Stimulated activated naive CD8-positive, alpha-beta T cell treated with anti-CD3 and anti-CD28 coated beads, Interleukin-15, Interleukin-2, amounts not matched to agents 100 ng/mL and 50 ng/mL, for 24 hours (primary cell): ENCODE results near the gene SMAD3.

Experiments used
- H3K27ac Mint-ChIP-seq: one replicate; pipeline ENCODE4 v1.8.0; 2021; ENCODE audit warnings: mild to moderate bottlenecking, mixed read lengths
- H3K27me3 Mint-ChIP-seq: one replicate; pipeline ENCODE4 v1.8.0; 2021; ENCODE audit warnings: mixed read lengths
- H3K36me3 Mint-ChIP-seq: one replicate; pipeline ENCODE4 v1.8.0; 2021; ENCODE audit warnings: low read depth, mixed read lengths
- H3K4me1 Mint-ChIP-seq: one replicate; pipeline ENCODE4 v1.8.0; 2021; ENCODE audit warnings: low read depth, mixed read lengths
- H3K4me3 Mint-ChIP-seq: one replicate; pipeline ENCODE4 v1.8.0; 2021; ENCODE audit warnings: mild to moderate bottlenecking, mixed read lengths
- H3K9me3 Mint-ChIP-seq: one replicate; pipeline ENCODE4 v1.8.0; 2021; ENCODE audit warnings: mixed read lengths

The SMAD3 gene

DNA sequence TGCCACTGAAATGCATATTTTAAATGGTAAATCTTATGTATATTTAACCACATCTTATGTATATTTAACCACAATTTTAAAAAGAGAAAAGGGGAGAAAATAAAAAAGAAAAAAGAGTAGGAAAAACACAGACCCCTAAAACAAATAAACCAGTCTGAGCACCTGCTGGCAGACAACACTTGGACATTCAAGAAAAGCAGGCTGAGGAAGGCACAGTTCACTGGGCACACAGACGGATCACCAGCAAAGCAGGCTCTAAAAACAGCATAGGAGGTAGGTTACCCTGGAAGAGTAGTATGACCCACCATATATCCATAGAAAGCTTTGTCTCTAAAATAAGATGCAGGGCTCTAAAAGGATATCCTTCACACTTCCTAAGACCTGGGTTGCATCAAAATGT is 162.0 kb downstream of the SMAD3 start:
- Mint-ChIP-seq H3K36me3 (peaks cover 63% of the 10 kb centered on the region), H3K4me3 (no peak overlapping the region), H3K27ac (no peak overlapping the region), H3K4me1 (peaks cover 8% of the 10 kb centered on the region), H3K27me3 (no peaks in the 10 kb centered on the region), H3K9me3 (no peaks in the 10 kb centered on the region)

DNA sequence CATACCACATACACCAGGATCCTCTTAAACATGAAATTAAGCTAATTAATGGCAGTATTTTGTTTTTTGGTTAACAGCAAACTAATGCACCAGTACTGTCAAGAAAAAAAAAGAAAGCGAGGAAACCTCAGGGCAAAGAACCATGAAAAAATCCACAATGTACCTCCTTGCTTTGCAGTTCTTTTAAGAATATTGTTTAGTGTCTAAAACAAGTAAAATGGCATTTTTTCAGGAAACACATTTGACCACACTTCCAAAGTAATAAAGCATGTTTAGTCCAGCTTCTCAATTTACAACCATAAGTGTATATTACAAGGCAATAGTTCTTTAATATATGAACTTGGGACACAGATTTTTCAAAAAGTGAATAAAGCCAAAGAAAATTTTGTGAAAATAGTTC is 162.4 kb downstream of the SMAD3 start:
- H3K27me3 Mint-ChIP-seq: no peaks in the 10 kb centered on the region
- no peak overlapping the region for H3K4me3 Mint-ChIP-seq
- peaks cover 8% of the 10 kb centered on the region for H3K4me1 Mint-ChIP-seq
- no peaks in the 10 kb centered on the region for H3K9me3 Mint-ChIP-seq
- peaks cover 68% of the 10 kb centered on the region for H3K36me3 Mint-ChIP-seq
- H3K27ac Mint-ChIP-seq: no peak overlapping the region

DNA sequence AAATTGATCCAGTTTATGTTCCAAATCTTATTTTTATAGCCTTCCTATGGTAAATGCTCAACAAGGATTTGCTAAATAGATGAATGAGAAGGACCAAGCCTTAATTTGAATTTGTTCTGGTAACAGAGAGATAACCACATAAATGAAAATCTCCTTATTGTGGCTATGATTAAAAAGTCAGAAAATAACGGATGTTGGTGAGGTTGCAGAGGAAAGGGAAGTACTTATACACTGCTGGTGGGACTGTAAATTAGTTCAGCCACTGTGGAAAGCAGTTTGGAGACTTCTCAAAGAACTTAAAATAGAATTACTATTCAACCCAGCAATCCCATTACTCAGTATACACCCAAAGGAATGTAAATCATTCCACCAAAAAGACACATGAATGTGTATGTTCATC is 162.9 kb downstream of the SMAD3 start:
- no peak overlapping the region for H3K27ac Mint-ChIP-seq
- no peaks in the 10 kb centered on the region for H3K9me3 Mint-ChIP-seq
- no peak overlapping the region for H3K4me3 Mint-ChIP-seq
- H3K4me1 Mint-ChIP-seq: peaks cover 8% of the 10 kb centered on the region
- no peaks in the 10 kb centered on the region for H3K27me3 Mint-ChIP-seq
- H3K36me3 Mint-ChIP-seq: peaks cover 72% of the 10 kb centered on the region

DNA sequence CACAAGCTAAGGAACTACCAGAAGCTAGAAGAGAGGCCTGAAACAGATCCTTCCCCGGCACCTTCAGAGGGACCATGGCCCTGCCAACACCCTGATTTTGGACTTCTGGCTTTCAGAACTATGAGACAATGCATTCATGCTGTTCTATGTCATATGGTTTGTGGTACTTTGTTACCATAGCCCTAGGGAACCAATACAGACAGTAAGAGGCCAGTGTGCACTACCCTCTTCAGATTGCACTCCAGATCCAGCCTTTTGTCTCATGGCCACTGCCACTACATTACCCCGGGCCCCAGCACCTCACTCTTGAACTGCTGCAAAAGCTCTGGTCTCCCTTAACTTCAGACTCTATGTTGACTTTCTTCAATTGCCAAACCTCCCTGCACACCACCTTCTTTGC is 165.1 kb downstream of the SMAD3 start:
- H3K27ac Mint-ChIP-seq: no peak overlapping the region

DNA sequence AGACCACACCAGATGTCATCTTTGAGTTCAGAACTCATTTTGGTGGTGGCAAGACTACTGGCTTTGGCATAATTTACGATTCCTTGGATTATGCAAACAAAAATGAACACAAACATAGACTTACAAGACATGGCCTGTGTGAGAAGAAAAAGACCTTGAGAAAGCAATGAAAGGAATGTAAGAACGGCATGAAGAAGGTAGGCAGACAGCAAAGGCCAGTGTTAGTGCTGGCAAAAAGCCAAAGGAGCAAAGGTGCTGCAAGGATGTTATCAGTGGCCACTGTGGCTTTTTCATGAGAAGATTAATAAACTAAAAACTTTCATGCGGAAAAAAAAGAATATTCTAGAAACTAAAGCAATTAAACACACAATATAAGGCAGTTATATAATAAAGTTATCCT is 167.2 kb downstream of the SMAD3 start:
- peak overlapping the region; percentile 55 for H3K27ac Mint-ChIP-seq
- peaks cover 8% of the 10 kb centered on the region for H3K4me1 Mint-ChIP-seq
- H3K4me3 Mint-ChIP-seq: no peak overlapping the region
- H3K27me3 Mint-ChIP-seq: no peaks in the 10 kb centered on the region
- H3K36me3 Mint-ChIP-seq: peaks cover 79% of the 10 kb centered on the region
- no peaks in the 10 kb centered on the region for H3K9me3 Mint-ChIP-seq

More for the DNA sequence above, 165.1 kb downstream of the SMAD3 start:
- H3K4me1 Mint-ChIP-seq: peaks cover 8% of the 10 kb centered on the region
- H3K4me3 Mint-ChIP-seq: no peak overlapping the region
- no peaks in the 10 kb centered on the region for H3K9me3 Mint-ChIP-seq
- peaks cover 87% of the 10 kb centered on the region for H3K36me3 Mint-ChIP-seq
- H3K27me3 Mint-ChIP-seq: no peaks in the 10 kb centered on the region

DNA sequence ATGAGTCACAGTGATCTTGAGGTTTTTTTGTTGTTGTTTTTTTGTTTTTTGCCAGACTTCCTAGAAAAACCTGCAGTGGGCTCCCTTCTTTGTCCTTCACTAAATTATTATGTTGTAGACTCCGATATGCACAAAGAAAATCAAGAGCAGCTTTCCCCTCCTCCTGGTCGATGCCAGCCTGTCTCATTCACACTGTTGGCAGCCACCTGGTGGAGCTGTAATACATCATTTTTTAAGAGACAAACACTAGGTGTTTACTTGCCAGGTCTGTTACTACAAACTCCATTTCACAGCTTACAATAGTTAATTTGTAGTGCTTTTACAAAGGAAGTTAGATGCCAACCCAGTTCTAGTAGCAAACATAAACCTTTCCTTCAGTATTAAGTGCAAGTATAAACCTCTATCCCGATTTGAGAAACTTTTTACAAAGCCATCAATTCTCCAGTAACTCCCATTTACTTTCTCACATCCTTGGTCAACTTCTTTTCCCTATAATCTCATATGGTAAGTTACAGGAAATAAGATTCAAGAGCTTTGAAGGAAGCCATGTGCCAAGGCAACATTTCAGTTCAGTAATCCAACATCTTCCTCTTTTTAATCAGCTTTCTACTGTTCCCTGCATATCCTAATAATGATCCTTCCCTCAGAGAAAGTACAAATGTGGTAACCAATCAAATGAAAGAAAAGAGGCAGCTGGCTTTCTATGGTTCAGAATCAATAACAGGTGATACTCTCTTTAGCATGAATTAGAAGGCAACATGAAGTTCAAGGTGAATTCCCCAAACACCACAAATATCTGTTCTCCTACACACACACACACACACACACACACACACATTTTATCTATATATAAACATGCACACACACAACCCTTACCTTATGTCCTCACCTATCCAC is 175.1 kb downstream of the SMAD3 start:
- H3K27ac Mint-ChIP-seq: peak overlapping the region; percentile 56
- peaks cover 18% of the 10 kb centered on the region for H3K36me3 Mint-ChIP-seq
- no peaks in the 10 kb centered on the region for H3K27me3 Mint-ChIP-seq
- H3K9me3 Mint-ChIP-seq: no peaks in the 10 kb centered on the region
- H3K4me1 Mint-ChIP-seq: peaks cover 50% of the 10 kb centered on the region
- H3K4me3 Mint-ChIP-seq: peak overlapping the region; percentile 20

DNA sequence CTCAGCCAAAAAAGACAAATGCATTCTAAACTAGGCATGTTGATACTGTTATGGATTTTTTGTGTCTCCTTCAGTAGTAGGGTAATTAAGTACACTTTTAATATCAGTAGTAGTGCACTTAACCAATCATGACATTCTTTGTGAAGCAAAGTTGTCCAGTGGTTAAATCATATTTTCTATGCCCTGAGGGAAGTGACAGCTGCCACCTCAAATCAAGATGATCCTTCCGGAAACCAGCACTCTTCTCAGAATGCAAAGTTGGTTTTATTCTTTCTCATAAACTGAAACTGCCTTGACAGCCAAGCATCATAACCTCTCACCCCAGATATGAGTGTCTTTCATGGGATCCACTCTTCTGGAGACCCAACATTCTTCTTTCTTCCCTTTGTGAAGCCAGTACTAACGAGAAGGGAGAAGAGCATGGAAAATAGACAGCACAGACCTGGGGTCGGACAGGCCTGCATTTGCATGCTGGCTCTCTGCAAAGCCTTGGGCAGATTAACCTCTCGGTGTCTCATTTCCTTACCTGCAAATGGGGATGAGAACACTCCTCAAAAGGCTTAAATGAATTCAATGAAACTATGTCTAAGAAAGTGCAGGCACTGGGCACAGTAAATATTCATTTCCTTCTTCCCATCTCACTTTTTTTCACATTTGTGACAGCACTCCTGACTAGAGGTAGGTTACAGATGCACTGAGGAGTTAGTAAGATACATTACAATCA is 175.9 kb downstream of the SMAD3 start:
- H3K4me1 Mint-ChIP-seq: peaks cover 54% of the 10 kb centered on the region
- H3K4me3 Mint-ChIP-seq: peak overlapping the region; percentile 42
- no peaks in the 10 kb centered on the region for H3K9me3 Mint-ChIP-seq
- H3K36me3 Mint-ChIP-seq: peaks cover 18% of the 10 kb centered on the region
- H3K27ac Mint-ChIP-seq: peak overlapping the region; percentile 56
- no peaks in the 10 kb centered on the region for H3K27me3 Mint-ChIP-seq

DNA sequence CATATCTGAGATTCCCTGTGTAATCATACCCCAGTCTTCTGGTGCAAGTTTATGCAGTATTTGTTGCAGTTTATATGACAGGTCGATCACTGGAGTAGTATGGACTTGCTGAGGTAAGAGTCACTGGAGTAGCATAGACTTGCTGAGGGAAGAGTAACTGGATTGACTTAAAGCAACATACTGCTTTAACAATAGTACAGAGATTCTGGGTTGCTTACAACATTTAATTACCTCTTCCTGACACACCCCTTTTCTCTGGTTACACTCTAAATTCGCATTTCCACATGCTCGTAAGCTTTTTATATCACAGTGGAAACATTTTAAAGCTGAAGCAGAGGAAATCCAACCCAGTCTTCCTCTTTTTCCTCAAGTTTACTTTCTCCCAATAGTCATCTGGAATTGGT is 177.3 kb downstream of the SMAD3 start:
- Mint-ChIP-seq H3K4me3 (no peak overlapping the region), H3K27me3 (no peaks in the 10 kb centered on the region), H3K4me1 (peaks cover 65% of the 10 kb centered on the region), H3K36me3 (peaks cover 30% of the 10 kb centered on the region), H3K27ac (peak overlapping the region; percentile 21), H3K9me3 (peaks cover 4% of the 10 kb centered on the region)
